GM12892 (cell line): ENCODE measurements around the gene PNMA5.

ENCODE experiments used
- POLR2A ChIP-seq: IDR thresholded peaks from 2 replicates; pipeline ENCODE4 v1.6.1; 2011; ENCODE audit warnings: low read depth, low read length, control low read depth
- POLR2AphosphoS5 ChIP-seq: IDR thresholded peaks from 2 replicates; pipeline ENCODE4 v1.6.1; 2011; ENCODE audit warnings: low read depth, low read length, control low read depth
- TAF1 ChIP-seq: IDR thresholded peaks from 2 replicates; pipeline ENCODE4 v1.6.1; 2011; ENCODE audit warnings: low read depth, mild to moderate bottlenecking, control low read depth, low read length, borderline replicate concordance

- TF ChIP-seq POLR2A: no peak
- no peak for TF ChIP-seq POLR2AphosphoS5
- no peak for TF ChIP-seq TAF1
These were observed 4.6 kb downstream of the PNMA5 start for GRCh38 chrX:152989292-152989658.
